NCI-H748 (cell line): Measurements from ENCODE around the gene ARMC9.
"Not testable (repeated sequence)": the region's sequence is repeated elsewhere in the genome, so short reads cannot be mapped to it uniquely, and the experiment has no call there.

Experiments used
- DNase-seq: peaks from one replicate; lab custom pipeline; 2025; ENCODE audit not compliant: unreplicated experiment; lab: John Stamatoyannopoulos, UW

Gene ARMC9

DNA sequence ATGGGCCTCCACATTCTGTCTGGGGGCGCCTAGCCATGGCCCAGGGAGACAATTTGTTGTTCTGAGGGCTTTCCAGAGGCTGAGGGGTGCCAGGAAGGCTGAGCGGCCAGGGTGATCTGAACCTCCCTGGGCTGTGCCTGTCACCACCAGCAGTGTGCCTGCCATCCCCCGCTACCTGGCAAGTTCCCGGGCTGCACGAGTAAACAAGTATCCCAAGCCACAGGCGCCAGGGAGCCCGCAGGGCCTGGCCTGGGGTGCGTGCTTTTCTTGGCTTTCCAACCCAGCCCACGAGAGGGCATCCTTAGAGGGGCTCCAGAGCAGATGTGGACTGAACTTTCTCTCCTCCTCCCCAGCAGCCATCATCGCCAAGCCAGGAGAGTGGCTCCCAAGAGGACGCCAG is 162.0 kb downstream of the ARMC9 start:
- DNase-seq, result no peak

DNA sequence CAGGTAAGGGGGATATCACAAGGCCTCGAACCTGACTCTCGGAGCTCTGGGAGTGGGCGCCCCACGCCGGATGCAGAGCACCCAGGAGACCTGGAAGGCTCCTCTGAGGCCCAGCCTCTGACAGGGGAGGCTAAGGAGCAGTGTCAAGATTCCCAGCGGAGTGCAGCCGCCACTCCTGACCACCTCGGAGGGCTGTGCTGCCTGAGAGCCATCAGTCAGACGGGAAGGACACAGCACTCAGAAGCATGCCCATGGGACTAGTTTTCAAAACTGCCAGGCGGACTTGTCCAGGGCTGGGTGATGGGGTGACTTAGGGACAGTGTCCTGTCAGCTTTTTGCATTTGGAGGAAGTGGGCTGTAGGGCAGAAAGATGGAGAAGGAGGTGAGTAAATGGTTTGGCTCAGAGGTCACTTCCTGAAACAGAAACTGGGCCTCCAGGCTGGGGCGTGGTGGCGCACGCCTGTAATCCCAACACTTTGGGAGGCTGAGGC is 162.5 kb downstream of the ARMC9 start:
- DNase-seq, result no peak

DNA sequence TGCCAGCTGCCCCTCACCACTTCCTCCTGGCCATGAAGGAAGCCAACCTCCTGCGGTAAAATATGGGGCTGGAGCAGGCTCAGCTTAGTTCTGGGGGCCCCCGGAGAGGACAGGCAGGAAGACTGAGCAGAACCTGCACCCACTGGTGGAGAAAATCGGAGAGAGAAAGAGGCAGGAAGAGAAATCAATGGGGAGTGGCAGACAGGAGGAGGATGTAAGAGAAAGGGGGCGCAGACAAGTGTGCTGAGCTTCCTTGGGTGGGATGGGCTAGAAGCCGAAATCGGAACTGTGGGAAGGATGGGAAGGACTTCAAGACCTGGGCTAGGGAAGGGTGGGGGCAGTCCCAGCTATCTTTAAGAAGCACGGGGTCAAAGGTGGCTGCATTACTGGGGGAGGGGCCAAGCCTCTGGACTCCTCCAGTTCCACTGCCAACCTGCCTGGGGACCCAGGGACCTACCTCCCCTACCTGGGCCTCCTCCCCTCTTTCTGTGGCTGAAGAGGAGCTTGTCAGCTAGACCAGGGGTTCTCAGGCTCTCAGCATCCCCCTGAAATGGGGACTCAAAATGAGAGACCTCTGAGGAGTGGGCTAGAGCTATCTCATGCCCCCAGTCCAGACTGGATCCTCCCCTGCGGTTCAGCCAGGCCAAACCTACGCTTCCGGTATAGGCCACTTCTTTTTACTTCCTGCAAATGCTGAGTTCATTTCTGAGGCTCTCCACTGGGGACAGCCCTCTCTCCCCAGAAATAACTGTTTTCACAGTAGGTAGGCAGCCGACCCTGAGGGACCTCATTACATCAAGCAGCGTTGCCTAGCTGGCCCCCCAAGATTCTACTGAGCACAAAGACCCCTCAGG is 163.5 kb downstream of the ARMC9 start:
- no peak for DNase-seq

DNA sequence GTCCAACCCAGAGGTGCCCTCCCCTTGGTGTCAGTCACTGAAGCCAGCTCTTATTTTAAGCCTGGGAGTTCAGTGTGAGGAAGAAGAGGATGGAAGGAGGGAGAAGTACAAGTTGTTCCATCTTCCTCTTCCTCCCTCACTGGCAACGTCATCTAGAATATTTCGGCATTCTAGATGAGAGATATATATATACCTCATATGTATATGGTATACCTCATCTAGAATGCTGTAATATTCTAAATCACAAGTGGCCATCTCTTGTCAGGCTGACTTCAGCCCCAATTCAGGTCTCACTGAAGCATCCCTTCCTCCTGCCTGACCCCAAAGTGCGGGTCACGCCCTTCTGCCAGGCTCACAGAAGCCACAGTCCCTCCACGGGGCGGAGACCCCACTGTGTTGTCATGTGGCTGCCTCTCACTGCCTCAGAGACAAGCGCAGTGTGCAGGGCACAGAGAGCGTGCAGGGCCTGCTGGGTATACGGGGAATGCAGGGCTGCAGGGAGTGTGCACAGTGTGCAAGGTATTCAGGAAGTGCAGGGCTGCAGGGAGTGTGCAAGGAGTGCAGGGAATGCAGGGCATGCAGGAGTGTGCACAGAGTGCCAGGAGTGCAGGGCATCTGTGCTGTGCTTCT is 164.2 kb downstream of the ARMC9 start:
- no peak for DNase-seq

DNA sequence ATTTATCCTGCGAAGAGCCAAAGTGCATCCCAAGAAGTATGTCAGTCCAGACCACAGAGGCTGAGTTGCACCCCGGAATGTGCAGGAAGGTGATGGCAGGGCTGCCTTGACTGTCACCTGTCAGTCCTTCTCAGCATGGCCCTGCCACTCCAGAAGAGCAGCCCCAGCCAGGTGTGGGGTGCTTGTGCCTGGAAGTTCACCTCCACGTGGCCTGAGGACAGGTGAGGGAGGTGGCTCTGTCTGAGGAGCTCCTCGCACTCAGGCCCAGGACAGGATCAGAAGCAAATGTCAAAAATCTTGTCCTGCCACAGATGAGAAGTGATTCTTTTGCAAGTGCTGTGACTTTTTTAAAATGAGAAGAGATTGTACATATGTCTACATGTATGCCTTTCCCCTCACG is 165.6 kb downstream of the ARMC9 start:
- no peak for DNase-seq

DNA sequence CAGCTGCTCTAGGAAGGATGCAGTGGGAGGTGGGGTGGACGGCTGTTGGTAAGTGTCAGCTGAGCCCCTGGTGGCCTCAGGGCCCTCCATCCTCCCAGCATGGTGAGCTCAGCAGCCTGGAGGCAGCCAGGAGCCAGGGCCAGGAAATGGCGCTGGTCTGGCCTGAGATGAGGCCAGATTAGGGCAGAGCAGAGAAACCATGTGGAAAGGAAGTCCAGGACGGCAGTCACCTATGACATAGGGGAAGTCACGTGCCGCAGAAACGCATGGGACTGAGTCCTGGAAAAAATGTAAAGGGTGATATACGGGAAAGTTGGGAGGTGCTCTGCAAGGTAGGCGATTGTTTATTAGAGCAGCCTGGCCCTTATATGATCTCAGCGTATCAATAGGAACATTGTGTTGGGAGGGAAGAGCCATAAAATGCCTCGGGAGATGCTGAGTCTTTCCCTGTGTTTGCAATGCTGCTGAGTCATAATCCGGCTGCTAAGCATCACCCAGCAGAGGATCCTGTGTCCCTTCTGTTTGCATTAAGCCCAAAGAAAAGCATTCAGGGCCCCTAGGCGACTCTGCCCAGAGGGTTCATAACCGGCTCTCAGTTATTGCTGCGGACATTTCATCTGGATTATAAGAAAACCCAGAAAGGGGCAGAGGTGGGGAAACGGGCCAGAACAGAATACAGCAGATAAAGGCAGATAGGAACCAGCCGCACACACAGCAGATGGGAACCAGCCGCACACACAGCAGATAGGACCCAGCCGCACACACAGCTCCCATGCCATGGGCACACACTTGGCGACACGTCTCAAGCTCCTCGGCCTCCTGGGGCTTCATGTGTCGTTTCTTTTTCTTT is 166.8 kb downstream of the ARMC9 start:
- no peak for DNase-seq

DNA sequence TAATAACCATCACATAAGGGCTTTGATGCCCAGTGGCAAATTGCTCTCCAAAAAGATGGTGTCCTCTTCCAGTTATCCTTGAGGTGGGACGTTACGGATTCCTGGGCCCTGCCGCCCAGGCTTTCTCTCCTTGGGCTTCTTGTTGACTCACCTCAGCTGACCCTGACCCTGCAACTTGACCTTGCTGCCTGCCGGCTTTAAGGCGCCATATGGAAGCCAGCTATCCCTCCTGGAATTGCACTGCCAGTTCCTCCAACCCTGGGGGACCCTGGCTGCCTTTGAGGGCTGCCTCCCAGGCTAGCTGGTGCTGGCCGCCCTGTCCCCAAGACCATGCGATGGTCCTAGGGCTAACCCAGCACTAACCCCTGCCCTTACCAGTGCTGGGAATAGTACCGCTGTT is 168.7 kb downstream of the ARMC9 start:
- no peak for DNase-seq

DNA sequence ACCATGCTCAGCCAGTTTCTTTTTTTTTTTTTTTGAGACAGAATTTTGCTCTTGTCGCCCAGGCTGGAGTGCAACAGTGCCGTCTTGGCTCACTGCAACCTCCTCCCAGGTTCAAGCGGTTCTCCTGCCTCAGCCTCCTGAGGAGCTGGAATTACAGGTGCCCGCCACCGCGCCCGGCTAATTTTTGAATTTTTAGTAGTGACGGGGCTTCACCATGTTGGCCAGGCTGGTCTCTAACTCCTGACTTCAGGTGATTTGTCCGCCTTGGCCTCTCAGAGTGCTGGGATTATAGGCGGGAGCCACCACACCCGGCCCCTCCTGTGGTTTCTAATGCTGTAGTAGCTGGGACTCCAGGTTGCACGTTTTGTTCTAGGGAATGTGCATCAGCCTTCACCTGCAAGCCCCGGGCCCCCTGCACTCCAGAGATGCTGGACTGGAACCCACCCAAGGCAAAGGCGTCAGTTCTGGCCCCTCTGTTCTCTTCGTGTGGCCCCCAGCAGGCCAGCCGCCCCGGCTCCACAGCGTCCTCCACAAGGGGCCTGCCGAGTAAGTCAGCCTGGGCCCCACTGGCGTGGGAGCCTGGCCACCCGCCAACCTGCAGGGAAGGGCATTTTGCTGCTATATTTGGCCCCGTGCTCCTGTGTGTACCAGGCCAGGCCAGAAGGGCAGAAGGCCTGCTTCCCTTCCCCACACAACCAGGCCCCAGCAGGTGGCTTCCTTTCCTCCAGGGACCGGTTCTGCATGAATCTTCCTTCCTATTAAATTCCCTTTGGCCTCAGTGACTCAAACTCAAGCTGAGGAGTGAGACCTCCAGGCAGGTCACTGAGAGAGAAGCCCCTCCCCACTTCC is 171.4 kb downstream of the ARMC9 start:
- no peak for DNase-seq

DNA sequence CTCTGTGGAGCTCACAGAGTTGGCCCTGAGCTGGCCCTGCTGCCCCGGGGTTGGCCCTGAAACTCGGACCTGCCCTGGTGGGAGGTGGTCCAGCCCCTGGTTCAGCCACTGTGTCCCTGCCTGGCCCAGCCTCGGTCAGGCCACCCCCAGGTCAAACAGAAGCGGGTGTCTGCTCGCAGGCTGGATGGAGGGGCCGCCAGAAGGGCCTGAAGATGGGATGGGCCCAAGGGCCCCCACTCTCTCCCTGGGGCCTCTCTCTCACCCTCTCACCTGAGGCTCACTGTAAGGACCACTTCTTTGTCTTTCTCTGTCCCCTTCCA is 172.0 kb downstream of the ARMC9 start:
- DNase-seq, result no peak

DNA sequence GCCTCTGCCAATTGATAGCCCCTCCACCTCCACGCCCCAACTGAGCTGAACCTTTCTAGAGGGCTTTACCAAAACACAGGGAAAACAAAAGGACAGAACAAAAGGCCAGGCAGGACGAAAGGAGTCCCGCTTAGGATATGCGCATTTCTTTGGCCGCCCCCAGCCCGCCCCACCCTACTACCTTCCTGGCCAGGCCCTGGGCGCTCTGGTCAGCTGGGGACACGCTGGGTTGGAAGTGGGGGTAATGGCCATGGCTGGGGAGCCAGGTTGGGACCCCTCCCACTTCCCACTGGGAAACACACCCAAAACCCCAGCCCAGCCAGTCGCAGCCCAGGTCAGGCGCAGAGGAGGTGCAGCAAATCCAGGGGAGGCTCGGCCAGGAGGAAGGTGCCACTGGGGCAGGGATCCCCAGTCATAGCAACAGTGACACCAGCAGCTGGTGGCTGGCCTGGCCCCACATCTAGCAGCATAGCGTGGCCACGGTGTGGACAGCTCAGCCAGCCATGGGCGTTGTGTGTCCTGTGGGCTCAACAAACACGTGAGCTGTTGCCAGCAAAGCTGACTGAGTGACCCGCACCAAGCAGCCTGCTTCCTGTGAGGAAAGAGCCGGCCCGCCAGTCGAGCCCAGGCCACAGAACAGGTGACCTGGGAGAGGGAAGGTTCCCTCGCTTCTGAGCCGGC is 172.5 kb downstream of the ARMC9 start:
- no peak for DNase-seq

DNA sequence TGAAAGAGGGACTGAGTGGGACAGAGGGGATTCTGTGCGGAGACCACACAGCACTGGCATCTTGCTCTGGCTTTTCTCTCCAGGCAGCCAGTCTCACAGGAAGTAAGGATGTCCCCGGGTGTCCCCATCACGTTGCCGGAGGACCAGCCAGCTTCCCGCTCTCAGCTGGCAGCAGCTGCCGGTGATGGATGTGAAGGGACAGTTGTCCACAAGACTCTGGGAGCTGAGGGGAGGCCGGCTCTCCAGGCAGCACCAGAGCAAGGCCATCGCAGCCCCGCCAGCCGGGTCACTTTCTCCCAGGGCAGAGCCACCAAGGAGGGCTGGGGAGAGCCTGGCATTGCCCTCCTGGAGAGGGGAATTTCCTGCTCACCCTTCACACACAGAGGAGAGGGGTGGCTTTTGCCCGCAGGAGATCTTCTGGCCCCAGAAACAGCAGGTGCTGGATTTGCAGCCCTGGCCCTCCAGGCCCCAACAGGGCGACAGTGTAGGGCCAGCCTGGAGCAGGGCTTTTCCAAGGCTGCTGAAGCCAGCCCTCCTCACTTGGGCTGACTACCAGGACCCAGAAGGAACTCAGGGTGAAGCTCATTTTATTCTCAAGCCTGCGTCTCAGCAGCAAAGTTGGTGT is 173.1 kb downstream of the ARMC9 start:
- DNase-seq, result no peak

DNA sequence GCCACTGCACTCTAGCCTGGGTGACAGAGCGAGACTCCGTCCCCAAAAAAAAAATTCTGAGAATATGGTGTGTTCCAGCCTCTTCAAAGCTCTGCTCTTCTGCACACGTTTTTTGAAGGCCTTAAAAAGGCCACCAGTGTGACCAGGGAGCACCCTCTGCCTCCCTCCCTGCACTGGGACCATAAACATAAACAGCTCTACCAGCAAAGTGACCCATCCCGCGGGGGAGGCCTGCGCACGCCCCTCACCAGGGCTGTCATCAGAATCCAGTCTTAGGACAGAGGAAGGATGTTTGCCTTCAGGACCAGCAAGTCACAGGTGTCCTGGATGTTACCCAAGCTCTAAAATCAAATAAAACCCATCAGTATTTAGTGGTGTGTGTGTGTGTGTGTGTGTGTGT is 173.9 kb downstream of the ARMC9 start:
- no peak for DNase-seq

DNA sequence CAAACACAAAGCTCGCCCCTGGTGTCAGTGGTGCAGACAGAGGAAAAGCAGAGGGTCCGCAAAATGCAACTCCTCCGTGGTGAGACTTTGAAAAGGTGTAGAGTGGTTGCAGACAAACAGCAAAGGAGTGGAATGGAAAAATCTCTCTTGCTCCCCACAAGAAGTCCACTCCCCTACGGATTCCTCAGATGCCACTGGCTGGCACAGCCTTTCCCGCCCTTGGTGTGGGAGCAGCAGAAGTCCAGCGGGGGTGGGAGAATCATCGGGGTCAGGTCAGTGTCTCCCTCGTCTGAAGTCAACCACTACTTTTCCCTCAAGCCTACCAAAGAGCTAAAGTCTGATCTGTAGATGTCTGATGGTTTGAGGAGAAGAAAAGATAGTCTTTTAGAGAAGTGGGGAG is 174.8 kb downstream of the ARMC9 start:
- no peak for DNase-seq

DNA sequence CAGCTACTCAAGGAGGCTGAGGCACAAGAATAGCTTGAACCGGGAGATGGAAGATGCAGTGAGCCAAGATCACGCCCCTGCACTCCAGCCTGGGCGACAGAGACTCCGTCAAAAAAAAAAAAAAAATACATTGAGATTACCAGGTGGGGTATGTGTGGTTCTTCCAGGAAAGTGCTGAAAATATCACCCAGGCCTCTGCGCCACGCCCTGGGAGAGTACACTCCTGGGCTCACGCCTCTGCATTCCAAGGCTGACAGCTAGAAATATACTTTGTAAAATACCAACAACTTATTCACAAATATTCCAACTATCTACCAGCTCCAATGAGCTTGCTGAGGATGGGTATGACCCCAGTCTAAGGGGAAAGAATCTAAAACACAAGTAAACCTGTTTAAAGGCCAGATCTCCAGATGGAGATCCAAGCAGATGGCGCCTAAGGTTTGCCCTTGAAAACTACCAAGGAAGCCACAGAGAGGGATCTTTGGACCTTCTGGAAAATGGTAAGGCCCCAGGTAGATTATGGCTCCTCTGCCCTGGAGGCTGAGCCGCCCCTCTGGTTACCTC is 175.4 kb downstream of the ARMC9 start:
- DNase-seq, result no peak

DNA sequence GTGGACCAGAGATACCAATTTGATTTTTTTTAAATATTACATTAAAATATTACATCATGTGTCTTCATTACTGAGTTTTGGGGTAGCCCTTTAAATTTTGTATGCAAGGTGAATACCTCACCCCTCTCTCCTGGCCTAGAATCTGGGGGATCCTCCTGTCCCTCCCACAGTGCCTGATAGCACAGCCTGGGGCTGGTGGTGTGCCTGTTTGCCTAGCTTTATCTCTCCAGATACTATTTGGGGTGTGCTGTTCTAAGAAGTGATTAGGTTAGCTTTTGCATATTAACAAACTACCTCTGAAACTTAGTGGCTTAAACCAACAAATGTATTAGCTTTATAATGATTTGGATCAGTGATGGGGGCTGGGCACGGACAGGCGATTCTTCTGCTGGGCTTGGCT is 176.3 kb downstream of the ARMC9 start:
- DNase-seq, result no peak

DNA sequence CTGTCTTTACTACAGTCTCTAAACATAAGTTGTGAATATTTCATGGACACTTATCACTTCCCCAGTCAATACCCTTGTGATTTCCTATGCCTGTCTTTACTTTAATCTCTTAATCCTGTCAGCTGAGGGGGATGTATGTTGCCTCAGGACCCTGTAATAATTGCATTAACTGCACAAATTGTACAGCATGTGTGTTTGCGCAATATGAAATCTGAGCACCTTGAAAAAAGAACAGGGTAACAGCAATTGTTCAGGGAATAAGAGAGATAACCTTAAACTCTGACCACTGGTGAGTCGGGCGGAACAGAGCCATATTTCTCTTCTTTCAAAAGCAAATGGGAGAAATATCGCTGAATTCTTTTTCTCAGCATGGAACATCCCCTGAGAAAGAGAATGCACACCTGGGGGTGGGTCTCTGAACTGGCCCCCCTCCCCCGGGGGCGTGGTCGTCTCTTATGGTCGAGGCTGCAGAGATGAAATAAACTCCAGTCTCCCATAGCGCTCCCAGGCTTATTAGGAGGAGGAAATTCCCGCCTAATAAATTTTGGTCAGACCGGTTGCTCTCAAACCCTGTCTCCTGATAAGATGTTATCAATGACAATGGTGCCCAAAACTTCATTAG is 177.7 kb downstream of the ARMC9 start:
- DNase-seq, result not testable (repeated sequence)

DNA sequence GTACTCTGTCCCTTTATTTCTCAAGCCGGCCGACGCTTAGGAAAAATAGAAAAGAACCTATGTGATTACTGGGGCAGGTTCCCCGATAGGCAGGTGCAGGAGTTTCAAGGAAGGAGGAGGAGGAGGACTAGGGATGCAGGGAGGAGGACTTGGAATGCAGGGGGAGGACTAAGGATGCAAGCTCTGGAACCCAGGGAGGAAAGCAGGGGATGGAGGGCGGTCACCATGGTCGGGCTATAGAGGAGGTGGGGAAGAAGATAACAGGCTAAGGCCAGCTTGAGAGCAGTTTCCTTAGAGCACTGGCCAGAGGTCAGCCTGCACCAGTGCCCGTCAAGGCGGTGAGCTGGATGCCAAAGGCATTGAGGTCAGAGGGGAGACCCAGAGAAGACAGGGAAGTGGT is 178.4 kb downstream of the ARMC9 start:
- DNase-seq, result no peak

DNA sequence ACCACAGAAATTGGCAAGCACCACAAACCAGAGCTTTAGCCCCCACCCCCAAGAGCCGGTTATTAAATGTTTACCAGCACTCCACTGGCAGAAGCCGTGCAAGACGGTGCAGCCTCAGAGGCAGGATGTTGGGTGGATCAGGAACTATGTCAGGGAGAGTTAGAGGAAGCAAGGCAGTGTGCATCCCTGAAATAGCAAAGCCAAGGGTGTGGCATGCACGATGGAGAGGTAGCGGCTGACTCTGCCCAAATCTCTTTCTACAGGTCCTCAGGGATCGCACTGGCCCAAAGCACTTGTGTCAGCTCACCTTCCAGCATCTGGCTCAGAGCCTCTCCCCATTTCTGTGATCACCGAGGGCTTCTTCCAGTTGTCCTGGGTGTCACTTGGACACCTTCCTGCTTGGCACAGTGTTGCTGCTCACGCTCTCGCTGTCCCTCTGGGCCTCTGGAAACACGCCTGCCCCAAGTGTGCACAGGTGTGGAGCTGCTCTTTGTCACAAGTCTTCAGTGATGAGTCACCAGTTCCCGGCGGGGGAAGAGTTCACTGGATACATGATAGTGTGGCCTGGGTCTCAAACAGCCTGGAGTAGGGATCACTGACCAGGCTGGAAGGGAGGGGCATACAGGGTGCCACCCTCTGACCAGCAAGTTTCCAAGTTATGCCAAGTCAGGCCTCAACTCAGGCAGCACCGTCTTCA is 179.7 kb downstream of the ARMC9 start:
- DNase-seq, result no peak
